Measurements from ENCODE around the gene REPS2.

Gene REPS2

GRCh38 chrX:17007134-17007768 is 60.8 kb downstream of the REPS2 start:
- no peak for FAIRE-seq

GRCh38 chrX:17009856-17010625 is 63.6 kb downstream of the REPS2 start:
- FAIRE-seq = no peak

GRCh38 chrX:17012465-17012864 is 66.0 kb downstream of the REPS2 start:
- FAIRE-seq = no peak

GRCh38 chrX:17014216-17014615 is 67.8 kb downstream of the REPS2 start:
- FAIRE-seq = no peak

GRCh38 chrX:17017134-17017533 is 70.7 kb downstream of the REPS2 start:
- no peak for FAIRE-seq

- FAIRE-seq = no peak
These were observed 73.9 kb downstream of the REPS2 start for GRCh38 chrX:17020356-17020755.

- no peak for FAIRE-seq
These were observed 74.7 kb downstream of the REPS2 start for GRCh38 chrX:17020851-17021821.

- FAIRE-seq = no peak
These were observed 75.6 kb downstream of the REPS2 start for GRCh38 chrX:17021851-17022604.

- no peak for FAIRE-seq
These were observed 77.2 kb downstream of the REPS2 start for GRCh38 chrX:17023661-17024060.

- no peak for FAIRE-seq
These were observed 78.4 kb downstream of the REPS2 start for GRCh38 chrX:17024886-17025285.

GRCh38 chrX:17025621-17026302 is 79.3 kb downstream of the REPS2 start:
- no peak for FAIRE-seq

GRCh38 chrX:17027931-17028330 is 81.5 kb downstream of the REPS2 start:
- no peak for FAIRE-seq

- FAIRE-seq = no peak
These were observed 81.9 kb downstream of the REPS2 start for GRCh38 chrX:17028356-17028755.

- no peak for FAIRE-seq
These were observed 83.6 kb downstream of the REPS2 start for GRCh38 chrX:17030092-17030491.

GRCh38 chrX:17030580-17031270 is 84.3 kb downstream of the REPS2 start:
- FAIRE-seq = no peak

GRCh38 chrX:17031827-17032226 is 85.4 kb downstream of the REPS2 start:
- FAIRE-seq = no peak

GRCh38 chrX:17032351-17032750 is 85.9 kb downstream of the REPS2 start:
- no peak for FAIRE-seq

GRCh38 chrX:17033225-17033624 is 86.8 kb downstream of the REPS2 start:
- FAIRE-seq = no peak

GRCh38 chrX:17035111-17035510 is 88.7 kb downstream of the REPS2 start:
- FAIRE-seq = no peak

GRCh38 chrX:17036171-17036961 is 89.9 kb downstream of the REPS2 start:
- no peak for FAIRE-seq

- FAIRE-seq = no peak
These were observed 91.8 kb downstream of the REPS2 start for GRCh38 chrX:17038277-17038676.

Data from A204.1 (cell line).